ENCODE data around the gene UNC5C.

The UNC5C gene

GRCh38 chr4:95188701-95189370 is 359.9 kb downstream of the UNC5C start:
- Histone ChIP-seq H3K9me3 (ENCODE audit: insufficient read depth, low read depth, low read length) (no peaks in the 10 kb centered on the region), H2BK12ac (ENCODE audit: low read length) (no peak overlapping the region), H3K4me3 (ENCODE audit: low read depth, low read length) (no peak overlapping the region), H4K12ac (ENCODE audit: low read depth, low read length) (no peak overlapping the region), H3K79me1 (ENCODE audit: low read length) (peaks cover 8% of the 10 kb centered on the region), H3K4me2 (ENCODE audit: low read length) (no peak overlapping the region), H3K23ac (ENCODE audit: low read length) (no peak overlapping the region), H3K18ac (ENCODE audit: low read length) (no peak overlapping the region), H4K91ac (ENCODE audit: low read depth, low read length) (peak overlapping the region; percentile 48), H4K8ac (ENCODE audit: low read depth, low read length) (no peak overlapping the region), H3K27ac (ENCODE audit: low read depth, low read length) (no peak overlapping the region), H3K4ac (ENCODE audit: low read depth, low read length) (no peak overlapping the region), H2BK120ac (ENCODE audit: insufficient read depth, low read length, poor library complexity) (no peak overlapping the region), H3K36me3 (ENCODE audit: control insufficient read depth in 1 of 2, insufficient read depth in 2 of 2, low read length in 2 of 2) (peaks cover 9 to 18% of the 10 kb centered on the region in 2 experiments), H2BK5ac (ENCODE audit: low read depth, low read length, poor library complexity) (no peak overlapping the region), H3K79me2 (ENCODE audit: control insufficient read depth, insufficient read depth, low read length, poor library complexity) (no peaks in the 10 kb centered on the region), H3K27me3 (ENCODE audit: insufficient read depth, low read length) (no peaks in the 10 kb centered on the region), H2AK5ac (ENCODE audit: low read length) (no peak overlapping the region), H3K9ac (ENCODE audit: low read length) (no peak overlapping the region), H3K4me1 (ENCODE audit: control insufficient read depth in 1 of 2, insufficient read depth in 2 of 2, low read length in 2 of 2) (peaks cover 6 to 7% of the 10 kb centered on the region in 2 experiments), H2AFZ (ENCODE audit: insufficient read depth, low read length, poor library complexity) (no peak overlapping the region), H3K14ac (ENCODE audit: low read length) (no peak overlapping the region)
- no CpG with 5 or more reads among the region's 5 CpGs for WGBS (ENCODE audit: extremely low coverage, insufficient coverage, insufficient read length)
- DNase-seq, result no peak

- Histone ChIP-seq H3K79me2 (ENCODE audit: control insufficient read depth, insufficient read depth, low read length, poor library complexity) (no peaks in the 10 kb centered on the region), H3K23ac (ENCODE audit: low read length) (no peak overlapping the region), H4K12ac (ENCODE audit: low read depth, low read length) (no peak overlapping the region), H3K36me3 (ENCODE audit: control insufficient read depth in 1 of 2, insufficient read depth in 2 of 2, low read length in 2 of 2) (peaks cover 10 to 22% of the 10 kb centered on the region in 2 experiments), H2AK5ac (ENCODE audit: low read length) (no peak overlapping the region), H3K14ac (ENCODE audit: low read length) (no peak overlapping the region), H3K4me2 (ENCODE audit: low read length) (no peak overlapping the region), H3K27ac (ENCODE audit: low read depth, low read length) (no peak overlapping the region), H3K27me3 (ENCODE audit: insufficient read depth, low read length) (no peaks in the 10 kb centered on the region), H3K9me3 (ENCODE audit: insufficient read depth, low read depth, low read length) (no peaks in the 10 kb centered on the region), H4K91ac (ENCODE audit: low read depth, low read length) (no peak overlapping the region), H4K8ac (ENCODE audit: low read depth, low read length) (no peak overlapping the region), H2BK5ac (ENCODE audit: low read depth, low read length, poor library complexity) (no peak overlapping the region), H3K4me3 (ENCODE audit: low read depth, low read length) (no peak overlapping the region), H2BK120ac (ENCODE audit: insufficient read depth, low read length, poor library complexity) (no peak overlapping the region), H3K9ac (ENCODE audit: low read length) (no peak overlapping the region), H2BK12ac (ENCODE audit: low read length) (no peak overlapping the region), H3K4ac (ENCODE audit: low read depth, low read length) (no peak overlapping the region), H3K18ac (ENCODE audit: low read length) (no peak overlapping the region), H3K4me1 (ENCODE audit: control insufficient read depth in 1 of 2, insufficient read depth in 2 of 2, low read length in 2 of 2) (peaks cover 3 to 6% of the 10 kb centered on the region in 2 experiments), H2AFZ (ENCODE audit: insufficient read depth, low read length, poor library complexity) (no peak overlapping the region), H3K79me1 (ENCODE audit: low read length) (peaks cover 4% of the 10 kb centered on the region)
- no CpG with 5 or more reads among the region's 8 CpGs for WGBS (ENCODE audit: extremely low coverage, insufficient coverage, insufficient read length)
- peak; percentile 20 to 47 for DNase-seq
Observed at GRCh38 chr4:95186666-95187065, 362.1 kb downstream of the UNC5C start.

GRCh38 chr4:95183656-95184408 is 364.9 kb downstream of the UNC5C start:
- Histone ChIP-seq H3K27me3 (ENCODE audit: insufficient read depth, low read length) (no peaks in the 10 kb centered on the region), H3K9me3 (ENCODE audit: insufficient read depth, low read depth, low read length) (no peaks in the 10 kb centered on the region), H3K4me2 (ENCODE audit: low read length) (no peak overlapping the region), H4K12ac (ENCODE audit: low read depth, low read length) (no peak overlapping the region), H3K36me3 (ENCODE audit: control insufficient read depth in 1 of 2, insufficient read depth in 2 of 2, low read length in 2 of 2) (peaks cover 22 to 34% of the 10 kb centered on the region in 2 experiments), H3K79me2 (ENCODE audit: control insufficient read depth, insufficient read depth, low read length, poor library complexity) (no peaks in the 10 kb centered on the region), H3K79me1 (ENCODE audit: low read length) (no peaks in the 10 kb centered on the region), H3K4ac (ENCODE audit: low read depth, low read length) (no peak overlapping the region), H2AFZ (ENCODE audit: insufficient read depth, low read length, poor library complexity) (no peak overlapping the region), H2BK12ac (ENCODE audit: low read length) (no peak overlapping the region), H2BK120ac (ENCODE audit: insufficient read depth, low read length, poor library complexity) (no peak overlapping the region), H3K4me1 (ENCODE audit: control insufficient read depth in 1 of 2, insufficient read depth in 2 of 2, low read length in 2 of 2) (no peaks in the 10 kb centered on the region), H3K27ac (ENCODE audit: low read depth, low read length) (no peak overlapping the region), H2AK5ac (ENCODE audit: low read length) (no peak overlapping the region), H3K23ac (ENCODE audit: low read length) (no peak overlapping the region), H4K8ac (ENCODE audit: low read depth, low read length) (no peak overlapping the region), H4K91ac (ENCODE audit: low read depth, low read length) (no peak overlapping the region), H2BK5ac (ENCODE audit: low read depth, low read length, poor library complexity) (no peak overlapping the region), H3K18ac (ENCODE audit: low read length) (no peak overlapping the region), H3K4me3 (ENCODE audit: low read depth, low read length) (no peak overlapping the region), H3K9ac (ENCODE audit: low read length) (no peak overlapping the region), H3K14ac (ENCODE audit: low read length) (no peak overlapping the region)
- no peak for DNase-seq
- no CpG with 5 or more reads among the region's 5 CpGs for WGBS (ENCODE audit: extremely low coverage, insufficient coverage, insufficient read length)

- H3K36me3 ChIP-seq (ENCODE audit: control insufficient read depth in 1 of 2, insufficient read depth in 2 of 2, low read length in 2 of 2), result peaks cover 34 to 47% of the 10 kb centered on the region in 2 experiments
- H4K8ac ChIP-seq (ENCODE audit: low read depth, low read length), result no peak overlapping the region
- no peak overlapping the region for H3K27ac ChIP-seq (ENCODE audit: low read depth, low read length)
- no peaks in the 10 kb centered on the region for H3K4me1 ChIP-seq (ENCODE audit: control insufficient read depth in 1 of 2, insufficient read depth in 2 of 2, low read length in 2 of 2)
- no peak overlapping the region for H2AK5ac ChIP-seq (ENCODE audit: low read length)
- H3K4me3 ChIP-seq (ENCODE audit: low read depth, low read length), result no peak overlapping the region
- no peak overlapping the region for H2BK5ac ChIP-seq (ENCODE audit: low read depth, low read length, poor library complexity)
- H2BK120ac ChIP-seq (ENCODE audit: insufficient read depth, low read length, poor library complexity), result no peak overlapping the region
- no peak for DNase-seq
- no peaks in the 10 kb centered on the region for H3K79me1 ChIP-seq (ENCODE audit: low read length)
- H3K4ac ChIP-seq (ENCODE audit: low read depth, low read length), result no peak overlapping the region
- no peak overlapping the region for H4K12ac ChIP-seq (ENCODE audit: low read depth, low read length)
- H3K23ac ChIP-seq (ENCODE audit: low read length), result no peak overlapping the region
- no peaks in the 10 kb centered on the region for H3K79me2 ChIP-seq (ENCODE audit: control insufficient read depth, insufficient read depth, low read length, poor library complexity)
- no peak overlapping the region for H3K18ac ChIP-seq (ENCODE audit: low read length)
- H3K9ac ChIP-seq (ENCODE audit: low read length), result no peak overlapping the region
- H3K27me3 ChIP-seq (ENCODE audit: insufficient read depth, low read length), result no peaks in the 10 kb centered on the region
- H3K4me2 ChIP-seq (ENCODE audit: low read length), result no peak overlapping the region
- no peak overlapping the region for H2BK12ac ChIP-seq (ENCODE audit: low read length)
- no peak overlapping the region for H4K91ac ChIP-seq (ENCODE audit: low read depth, low read length)
- no peak overlapping the region for H2AFZ ChIP-seq (ENCODE audit: insufficient read depth, low read length, poor library complexity)
- H3K9me3 ChIP-seq (ENCODE audit: insufficient read depth, low read depth, low read length), result peaks cover 5% of the 10 kb centered on the region
- no CpG with 5 or more reads among the region's 2 CpGs for WGBS (ENCODE audit: extremely low coverage, insufficient coverage, insufficient read length)
- no peak overlapping the region for H3K14ac ChIP-seq (ENCODE audit: low read length)
Observed at GRCh38 chr4:95181996-95182306, 366.8 kb downstream of the UNC5C start.
